ENCODE measurements around the gene DMD. TPM values are rescaled to one million over a fixed set of nuclear protein-coding genes. Genes with fewer than 3 reads are reported as not detected.

Gene DMD
- total RNA-seq, 1 experiment from 2014 or later: 2.2 TPM

GRCh38 chrX:31319586-31319985, 1891.8 kb downstream of the DMD start:
- H3K9me3 ChIP-seq (ENCODE audit: control insufficient read depth, insufficient read depth, low read depth, low read length): no peaks in the 10 kb centered on the region
- H3K27ac ChIP-seq (ENCODE audit: low read length): no peak overlapping the region
- in situ Hi-C loops (cut with HindIII; ENCODE audit: low pct_unique_long_range_greater_than_20kb, low sequenced_read_pairs): no loop called here
- ChIA-PET CTCF (no interaction called here), POLR2A (no interaction called here)
- H3K4me1 ChIP-seq (ENCODE audit: control insufficient read depth, insufficient read depth, low read length): no peaks in the 10 kb centered on the region
- H3K4me3 ChIP-seq (ENCODE audit: low read depth in 2 of 2, low read length in 2 of 2): no peak overlapping the region
- no peaks in the 10 kb centered on the region for H3K27me3 ChIP-seq (ENCODE audit: control insufficient read depth, insufficient read depth, low read length)
- no TSS peak for BruUV-seq (replicated peaks)
- DNase-seq (ENCODE audit: low read depth, low spot score) (no peak), ATAC-seq (no peak)
- intact Hi-C loops (cut with micrococcal nuclease; ENCODE audit: unreplicated experiment): no loop called here
- no peaks in the 10 kb centered on the region for H3K36me3 ChIP-seq (ENCODE audit: control insufficient read depth, insufficient read depth, low read length)
- TF ChIP-seq SIN3A (IDR thresholded peaks at IDR 0.05; ENCODE audit: borderline replicate concordance, insufficient read depth, low read depth, low read length) (no peak), POLR2AphosphoS5 (IDR thresholded peaks at IDR 0.05; ENCODE audit: low read depth, low read length) (no peak)
- TF ChIP-seq, protein P1, sequence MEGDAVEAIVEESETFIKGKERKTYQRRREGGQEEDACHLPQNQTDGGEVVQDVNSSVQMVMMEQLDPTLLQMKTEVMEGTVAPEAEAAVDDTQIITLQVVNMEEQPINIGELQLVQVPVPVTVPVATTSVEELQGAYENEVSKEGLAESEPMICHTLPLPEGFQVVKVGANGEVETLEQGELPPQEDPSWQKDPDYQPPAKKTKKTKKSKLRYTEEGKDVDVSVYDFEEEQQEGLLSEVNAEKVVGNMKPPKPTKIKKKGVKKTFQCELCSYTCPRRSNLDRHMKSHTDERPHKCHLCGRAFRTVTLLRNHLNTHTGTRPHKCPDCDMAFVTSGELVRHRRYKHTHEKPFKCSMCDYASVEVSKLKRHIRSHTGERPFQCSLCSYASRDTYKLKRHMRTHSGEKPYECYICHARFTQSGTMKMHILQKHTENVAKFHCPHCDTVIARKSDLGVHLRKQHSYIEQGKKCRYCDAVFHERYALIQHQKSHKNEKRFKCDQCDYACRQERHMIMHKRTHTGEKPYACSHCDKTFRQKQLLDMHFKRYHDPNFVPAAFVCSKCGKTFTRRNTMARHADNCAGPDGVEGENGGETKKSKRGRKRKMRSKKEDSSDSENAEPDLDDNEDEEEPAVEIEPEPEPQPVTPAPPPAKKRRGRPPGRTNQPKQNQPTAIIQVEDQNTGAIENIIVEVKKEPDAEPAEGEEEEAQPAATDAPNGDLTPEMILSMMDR (IDR thresholded peaks at IDR 0.05): no peak
- TF ChIP-seq, protein P2, sequence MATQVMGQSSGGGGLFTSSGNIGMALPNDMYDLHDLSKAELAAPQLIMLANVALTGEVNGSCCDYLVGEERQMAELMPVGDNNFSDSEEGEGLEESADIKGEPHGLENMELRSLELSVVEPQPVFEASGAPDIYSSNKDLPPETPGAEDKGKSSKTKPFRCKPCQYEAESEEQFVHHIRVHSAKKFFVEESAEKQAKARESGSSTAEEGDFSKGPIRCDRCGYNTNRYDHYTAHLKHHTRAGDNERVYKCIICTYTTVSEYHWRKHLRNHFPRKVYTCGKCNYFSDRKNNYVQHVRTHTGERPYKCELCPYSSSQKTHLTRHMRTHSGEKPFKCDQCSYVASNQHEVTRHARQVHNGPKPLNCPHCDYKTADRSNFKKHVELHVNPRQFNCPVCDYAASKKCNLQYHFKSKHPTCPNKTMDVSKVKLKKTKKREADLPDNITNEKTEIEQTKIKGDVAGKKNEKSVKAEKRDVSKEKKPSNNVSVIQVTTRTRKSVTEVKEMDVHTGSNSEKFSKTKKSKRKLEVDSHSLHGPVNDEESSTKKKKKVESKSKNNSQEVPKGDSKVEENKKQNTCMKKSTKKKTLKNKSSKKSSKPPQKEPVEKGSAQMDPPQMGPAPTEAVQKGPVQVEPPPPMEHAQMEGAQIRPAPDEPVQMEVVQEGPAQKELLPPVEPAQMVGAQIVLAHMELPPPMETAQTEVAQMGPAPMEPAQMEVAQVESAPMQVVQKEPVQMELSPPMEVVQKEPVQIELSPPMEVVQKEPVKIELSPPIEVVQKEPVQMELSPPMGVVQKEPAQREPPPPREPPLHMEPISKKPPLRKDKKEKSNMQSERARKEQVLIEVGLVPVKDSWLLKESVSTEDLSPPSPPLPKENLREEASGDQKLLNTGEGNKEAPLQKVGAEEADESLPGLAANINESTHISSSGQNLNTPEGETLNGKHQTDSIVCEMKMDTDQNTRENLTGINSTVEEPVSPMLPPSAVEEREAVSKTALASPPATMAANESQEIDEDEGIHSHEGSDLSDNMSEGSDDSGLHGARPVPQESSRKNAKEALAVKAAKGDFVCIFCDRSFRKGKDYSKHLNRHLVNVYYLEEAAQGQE (IDR thresholded peaks at IDR 0.05; ENCODE audit: insufficient read depth in 1 of 2, low read depth in 2 of 2, low read length in 1 of 2): no peak

- Histone ChIP-seq H3K9me3 (ENCODE audit: control insufficient read depth, insufficient read depth, low read depth, low read length) (no peaks in the 10 kb centered on the region), H3K36me3 (ENCODE audit: control insufficient read depth, insufficient read depth, low read length) (no peaks in the 10 kb centered on the region), H3K27ac (ENCODE audit: low read length) (no peak overlapping the region), H3K4me3 (ENCODE audit: low read depth in 2 of 2, low read length in 2 of 2) (no peak overlapping the region), H3K27me3 (ENCODE audit: control insufficient read depth, insufficient read depth, low read length) (no peaks in the 10 kb centered on the region), H3K4me1 (ENCODE audit: control insufficient read depth, insufficient read depth, low read length) (no peaks in the 10 kb centered on the region)
- ATAC-seq: no peak
- POLR2A ChIA-PET: no interaction called here
- CTCF ChIA-PET: no interaction called here
- intact Hi-C loops (cut with micrococcal nuclease; ENCODE audit: unreplicated experiment) (no loop called here), in situ Hi-C loops (cut with HindIII; ENCODE audit: low pct_unique_long_range_greater_than_20kb, low sequenced_read_pairs) (no loop called here)
- BruUV-seq (replicated peaks): no TSS peak
- TF ChIP-seq, protein P2 (IDR thresholded peaks at IDR 0.05; ENCODE audit: insufficient read depth in 1 of 2, low read depth in 2 of 2, low read length in 1 of 2): no peak
- no peak for TF ChIP-seq POLR2AphosphoS5 (IDR thresholded peaks at IDR 0.05; ENCODE audit: low read depth, low read length)
- no peak for TF ChIP-seq TCF7L2 (IDR thresholded peaks at IDR 0.05; ENCODE audit: low read depth, low read length)
- TF ChIP-seq, protein P1 (IDR thresholded peaks at IDR 0.05): no peak
- TF ChIP-seq SIN3A (IDR thresholded peaks at IDR 0.05; ENCODE audit: borderline replicate concordance, insufficient read depth, low read depth, low read length): no peak
- no peak for DNase-seq (ENCODE audit: low read depth, low spot score)
Measured at GRCh38 chrX:31318866-31319265, 1892.5 kb downstream of the DMD start.

All from Panc1 (cell line).